Measurements from ENCODE around the gene KCNF1.

DNA sequence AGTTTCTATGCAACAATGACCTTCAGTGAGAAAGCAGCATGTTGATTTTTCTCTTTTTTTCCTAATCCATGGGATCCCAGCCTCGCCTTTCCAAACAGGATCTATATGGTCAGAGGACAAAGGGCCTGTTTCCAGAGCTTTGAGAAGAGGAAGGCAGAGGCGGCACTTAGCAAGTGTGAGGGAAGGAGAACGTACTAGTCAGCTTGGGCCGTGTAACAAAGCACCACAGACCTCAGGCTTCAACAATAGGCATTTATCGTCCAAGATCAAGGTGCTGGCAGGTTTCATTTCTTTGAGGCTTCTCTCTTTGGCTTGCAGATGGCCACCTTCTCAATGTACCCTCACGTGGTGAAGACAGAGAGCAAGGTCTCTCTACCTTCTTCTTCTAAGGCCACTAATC, 7.3 kb upstream of the KCNF1 start:
- TF ChIP-seq, protein P1, sequence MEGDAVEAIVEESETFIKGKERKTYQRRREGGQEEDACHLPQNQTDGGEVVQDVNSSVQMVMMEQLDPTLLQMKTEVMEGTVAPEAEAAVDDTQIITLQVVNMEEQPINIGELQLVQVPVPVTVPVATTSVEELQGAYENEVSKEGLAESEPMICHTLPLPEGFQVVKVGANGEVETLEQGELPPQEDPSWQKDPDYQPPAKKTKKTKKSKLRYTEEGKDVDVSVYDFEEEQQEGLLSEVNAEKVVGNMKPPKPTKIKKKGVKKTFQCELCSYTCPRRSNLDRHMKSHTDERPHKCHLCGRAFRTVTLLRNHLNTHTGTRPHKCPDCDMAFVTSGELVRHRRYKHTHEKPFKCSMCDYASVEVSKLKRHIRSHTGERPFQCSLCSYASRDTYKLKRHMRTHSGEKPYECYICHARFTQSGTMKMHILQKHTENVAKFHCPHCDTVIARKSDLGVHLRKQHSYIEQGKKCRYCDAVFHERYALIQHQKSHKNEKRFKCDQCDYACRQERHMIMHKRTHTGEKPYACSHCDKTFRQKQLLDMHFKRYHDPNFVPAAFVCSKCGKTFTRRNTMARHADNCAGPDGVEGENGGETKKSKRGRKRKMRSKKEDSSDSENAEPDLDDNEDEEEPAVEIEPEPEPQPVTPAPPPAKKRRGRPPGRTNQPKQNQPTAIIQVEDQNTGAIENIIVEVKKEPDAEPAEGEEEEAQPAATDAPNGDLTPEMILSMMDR (IDR thresholded peaks at IDR 0.05) = no peak
- TF ChIP-seq POLR2AphosphoS5 (IDR thresholded peaks at IDR 0.05) = no peak
